ENCODE measurements around the gene CLK2. TPM values are rescaled to one million over a fixed set of nuclear protein-coding genes. Genes with fewer than 3 reads are reported as not detected.

CLK2 gene
- total RNA-seq, 2 donors from 2014 or later = 28.1 to 56.5 TPM

DNA sequence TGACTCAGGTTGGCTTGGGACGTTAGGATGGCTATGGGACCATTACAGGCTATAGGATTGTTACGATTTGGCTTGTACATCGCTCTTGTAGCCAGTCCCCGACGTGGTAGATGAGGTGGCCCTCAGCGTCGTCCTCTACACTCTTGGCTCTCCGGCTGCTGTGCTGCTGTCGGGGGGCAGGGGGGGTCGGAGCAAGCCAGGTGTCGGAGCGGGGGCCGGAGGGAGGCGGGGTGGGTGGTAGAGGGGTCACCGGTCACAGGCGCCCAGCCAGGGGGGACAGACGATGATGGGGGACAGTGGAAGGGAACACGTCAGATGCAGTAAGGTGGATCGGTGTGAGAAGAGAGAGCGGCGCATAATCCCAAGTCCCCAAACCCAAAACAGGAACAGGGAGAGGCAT is 4.7 kb downstream of the CLK2 start:
- no peak overlapping the region for H3K27ac ChIP-seq
- DNase-seq (ENCODE audit: low spot score) = no peak
- intact Hi-C loops (cut with DNase I) = no loop called here
- H3K4me3 ChIP-seq = no peak overlapping the region
- H3K4me1 ChIP-seq (replicated peaks) = no peaks in the 10 kb centered on the region
- 85% methylated on average over 20 of the region's 21 CpGs for WGBS
- H3K27me3 ChIP-seq (replicated peaks; ENCODE audit: insufficient read depth) = no peaks in the 10 kb centered on the region
- H3K36me3 ChIP-seq = peaks cover 13 to 42% of the 10 kb centered on the region in 2 donors
- no peaks in the 10 kb centered on the region for H3K9me3 ChIP-seq
- TF ChIP-seq POLR2AphosphoS5 (IDR thresholded peaks at IDR 0.05) = no peak
- TF ChIP-seq, protein P1, sequence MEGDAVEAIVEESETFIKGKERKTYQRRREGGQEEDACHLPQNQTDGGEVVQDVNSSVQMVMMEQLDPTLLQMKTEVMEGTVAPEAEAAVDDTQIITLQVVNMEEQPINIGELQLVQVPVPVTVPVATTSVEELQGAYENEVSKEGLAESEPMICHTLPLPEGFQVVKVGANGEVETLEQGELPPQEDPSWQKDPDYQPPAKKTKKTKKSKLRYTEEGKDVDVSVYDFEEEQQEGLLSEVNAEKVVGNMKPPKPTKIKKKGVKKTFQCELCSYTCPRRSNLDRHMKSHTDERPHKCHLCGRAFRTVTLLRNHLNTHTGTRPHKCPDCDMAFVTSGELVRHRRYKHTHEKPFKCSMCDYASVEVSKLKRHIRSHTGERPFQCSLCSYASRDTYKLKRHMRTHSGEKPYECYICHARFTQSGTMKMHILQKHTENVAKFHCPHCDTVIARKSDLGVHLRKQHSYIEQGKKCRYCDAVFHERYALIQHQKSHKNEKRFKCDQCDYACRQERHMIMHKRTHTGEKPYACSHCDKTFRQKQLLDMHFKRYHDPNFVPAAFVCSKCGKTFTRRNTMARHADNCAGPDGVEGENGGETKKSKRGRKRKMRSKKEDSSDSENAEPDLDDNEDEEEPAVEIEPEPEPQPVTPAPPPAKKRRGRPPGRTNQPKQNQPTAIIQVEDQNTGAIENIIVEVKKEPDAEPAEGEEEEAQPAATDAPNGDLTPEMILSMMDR (IDR thresholded peaks at IDR 0.05) = no peak
- no peak for TF ChIP-seq POLR2A (IDR thresholded peaks at IDR 0.05)

DNA sequence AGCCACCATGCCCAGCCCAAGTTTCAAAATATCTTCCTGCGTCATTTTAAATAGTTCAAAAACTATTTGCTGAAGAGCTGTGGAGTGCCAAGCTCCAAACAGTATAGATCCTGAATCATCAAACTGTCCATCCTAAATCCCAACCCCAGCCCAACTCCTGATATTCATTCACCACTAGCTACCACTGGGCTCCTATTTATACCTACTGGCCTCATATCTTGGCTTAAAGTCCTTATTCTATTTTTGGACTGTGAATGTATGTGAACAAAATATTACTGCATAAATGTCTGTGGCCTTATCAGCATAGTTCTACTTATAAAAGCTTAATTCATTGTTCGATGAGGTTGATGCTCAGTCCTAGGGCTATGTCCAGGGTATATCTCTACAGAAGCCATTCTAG is 5.9 kb downstream of the CLK2 start:
- no peaks in the 10 kb centered on the region for H3K27me3 ChIP-seq (replicated peaks; ENCODE audit: insufficient read depth)
- whole genome bisulfite sequencing = 93% methylated on average over 2 of the region's 2 CpGs
- H3K4me1 ChIP-seq (replicated peaks) = no peaks in the 10 kb centered on the region
- H3K4me3 ChIP-seq = no peak overlapping the region
- H3K9me3 ChIP-seq = no peaks in the 10 kb centered on the region
- no peak for DNase-seq (ENCODE audit: low spot score)
- TF ChIP-seq POLR2A (IDR thresholded peaks at IDR 0.05) (no peak), POLR2AphosphoS5 (IDR thresholded peaks at IDR 0.05) (no peak)
- TF ChIP-seq, protein P1 (IDR thresholded peaks at IDR 0.05) = no peak
- peaks cover 13 to 43% of the 10 kb centered on the region in 2 donors for H3K36me3 ChIP-seq
- no peak overlapping the region for H3K27ac ChIP-seq
- intact Hi-C loops (cut with DNase I) = no loop called here

DNA sequence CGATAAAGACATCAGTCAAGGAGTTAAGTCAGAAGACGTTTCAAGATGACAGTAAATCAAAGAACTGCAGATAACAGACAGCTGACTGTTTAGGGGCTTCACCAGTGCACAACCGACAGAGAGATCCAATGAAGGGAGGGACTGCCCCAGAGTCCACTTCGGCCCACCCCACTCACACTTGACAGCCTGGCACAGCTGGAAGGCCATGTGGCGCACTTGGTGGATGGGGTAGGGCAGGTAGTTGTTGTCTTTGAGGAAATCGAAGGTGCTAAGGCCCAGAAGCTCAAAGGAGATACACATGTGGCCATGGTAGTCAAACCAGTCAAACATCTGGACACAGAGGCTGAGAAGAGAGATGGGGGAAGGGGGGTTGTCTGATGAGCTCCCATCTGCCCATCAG is 6.8 kb downstream of the CLK2 start:
- Histone ChIP-seq H3K36me3 (peaks cover 13 to 43% of the 10 kb centered on the region in 2 donors), H3K4me3 (no peak overlapping the region), H3K9me3 (no peaks in the 10 kb centered on the region), H3K27ac (no peak overlapping the region), H3K27me3 (replicated peaks; ENCODE audit: insufficient read depth) (no peaks in the 10 kb centered on the region), H3K4me1 (replicated peaks) (no peaks in the 10 kb centered on the region)
- WGBS = 87% methylated on average over 6 of the region's 6 CpGs
- DNase-seq (ENCODE audit: low spot score) = no peak
- intact Hi-C loops (cut with DNase I) = no loop called here
- TF ChIP-seq, protein P1 (IDR thresholded peaks at IDR 0.05) = no peak
- no peak for TF ChIP-seq POLR2AphosphoS5 (IDR thresholded peaks at IDR 0.05)
- no peak for TF ChIP-seq POLR2A (IDR thresholded peaks at IDR 0.05)

DNA sequence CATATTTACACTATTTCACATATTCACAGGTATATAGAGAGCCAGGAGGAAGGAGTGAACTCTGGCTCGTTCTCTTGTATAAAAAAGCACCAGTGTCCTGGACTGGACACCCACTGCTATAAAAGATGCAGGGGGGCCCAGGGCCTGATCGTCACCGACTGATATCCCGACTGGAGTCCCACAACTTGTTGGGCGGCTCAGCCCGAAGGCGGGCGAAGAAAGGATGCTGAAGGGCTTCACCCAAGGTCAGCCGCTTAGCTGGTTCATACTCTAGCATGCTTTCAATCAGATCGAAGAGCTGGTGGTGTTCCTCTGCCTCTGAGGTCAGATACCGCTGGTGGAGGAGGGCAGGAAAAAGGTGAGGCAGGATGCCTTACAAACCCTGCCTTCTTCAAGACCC is 10.2 kb downstream of the CLK2 start:
- 80% methylated on average over 11 of the region's 11 CpGs for WGBS
- intact Hi-C loops (cut with DNase I) = no loop called here
- H3K9me3 ChIP-seq = no peaks in the 10 kb centered on the region
- no peak overlapping the region for H3K4me3 ChIP-seq
- TF ChIP-seq, protein P1 (IDR thresholded peaks at IDR 0.05) = no peak
- TF ChIP-seq POLR2AphosphoS5 (IDR thresholded peaks at IDR 0.05) = no peak
- no peak for TF ChIP-seq POLR2A (IDR thresholded peaks at IDR 0.05)
- H3K27ac ChIP-seq = peak overlapping the region in 1 of 2 donors; percentile 79
- no peaks in the 10 kb centered on the region for H3K4me1 ChIP-seq (replicated peaks)
- no peak for DNase-seq (ENCODE audit: low spot score)
- H3K27me3 ChIP-seq (replicated peaks; ENCODE audit: insufficient read depth) = no peaks in the 10 kb centered on the region
- H3K36me3 ChIP-seq = peaks cover 0 to 26% of the 10 kb centered on the region in 2 donors

DNA sequence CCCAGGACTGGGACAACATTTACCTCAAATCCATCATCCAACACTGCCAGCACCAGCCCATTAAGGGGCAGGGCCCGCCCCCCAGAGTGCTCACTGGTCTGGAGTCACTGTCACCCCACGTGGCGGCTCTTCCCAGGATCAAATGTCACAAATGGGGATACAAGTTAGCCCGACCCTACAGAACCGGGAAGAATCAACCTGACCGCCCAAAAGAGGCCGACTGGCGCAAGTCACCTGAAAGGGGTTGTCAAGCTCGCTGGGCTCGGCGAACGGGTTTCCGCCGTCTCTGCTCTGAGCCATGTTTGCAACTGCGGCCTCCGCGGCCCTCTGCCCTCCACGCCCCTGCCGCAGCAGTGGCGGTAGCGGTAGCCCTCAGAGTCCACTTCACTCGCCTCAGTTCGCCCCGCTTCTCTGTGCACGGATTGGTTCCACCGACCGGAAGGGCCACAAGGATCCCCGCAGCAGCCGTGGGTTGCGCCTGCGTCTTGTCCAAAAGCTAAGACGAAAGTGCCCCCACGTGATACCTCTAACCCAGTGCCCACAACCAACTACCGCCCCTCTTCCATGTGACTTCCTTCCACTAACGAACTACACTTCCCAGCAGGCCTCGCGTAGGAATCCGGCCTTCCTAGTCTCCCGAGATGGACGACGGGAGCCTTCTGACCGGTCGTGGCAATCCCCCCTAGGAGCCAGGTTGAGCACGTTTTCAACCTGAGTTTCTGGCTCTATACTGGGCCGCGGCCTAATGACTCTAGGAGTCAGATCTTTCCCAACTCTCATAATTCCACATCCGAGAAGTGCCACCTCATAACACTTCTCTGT is 11.2 kb downstream of the CLK2 start, which contains the start of gene SCAMP3:
Gene SCAMP3, minus strand, starts transcription at position 509 of the 822 bp plus-strand sequence. Its CDS starts 209 bp downstream, at position 300.
- H3K9me3 ChIP-seq = no peaks in the 10 kb centered on the region
- TF ChIP-seq POLR2A (IDR thresholded peaks at IDR 0.05) (peak; percentile 58), POLR2AphosphoS5 (IDR thresholded peaks at IDR 0.05) (peak; percentile 99)
- TF ChIP-seq, protein P1 (IDR thresholded peaks at IDR 0.05) = no peak
- under 1% methylated on average over 47 of the region's 47 CpGs for WGBS
- peak within 1 kb of the TSS; percentile 65 to 68 for H3K4me3 ChIP-seq
- peak within 1 kb of the TSS; percentile 72 to 79 for H3K27ac ChIP-seq
- no peaks in the 10 kb centered on the region for H3K4me1 ChIP-seq (replicated peaks)
- H3K36me3 ChIP-seq = peaks cover 0 to 16% of the 10 kb centered on the region in 2 donors
- no peaks in the 10 kb centered on the region for H3K27me3 ChIP-seq (replicated peaks; ENCODE audit: insufficient read depth)
- peak; percentile 98 for DNase-seq (ENCODE audit: low spot score)
- intact Hi-C loops (cut with DNase I) = no loop called here
